Left kidney (tissue), 2 donors: ENCODE measurements around the gene ZNF664. TPM values are rescaled to one million over a fixed set of nuclear protein-coding genes. Genes with fewer than 3 reads are reported as not detected.

ENCODE experiments used
- DNase-seq: peaks from one replicate; pipeline ENCODE4 v3.0.0-alpha.2; 2013
- polyA plus RNA-seq: library from polyadenylated mRNA; unstranded; fragments of 120-200 nt; gene quantifications from one replicate; pipeline ENCODE4 v1.2.1, GENCODE V29; 2013; ENCODE audit not compliant: insufficient read length

ZNF664 gene
- polyA plus RNA-seq, 1 donor = 188 TPM

GRCh38 chr12:124028555-124028925, 55.5 kb downstream of the ZNF664 start:
- no peak for DNase-seq

- DNase-seq = no peak
Measured at GRCh38 chr12:124030008-124030407, 57.0 kb downstream of the ZNF664 start.

GRCh38 chr12:124030510-124030909, 57.5 kb downstream of the ZNF664 start:
- DNase-seq = no peak

GRCh38 chr12:124031058-124031457, 58.0 kb downstream of the ZNF664 start:
- no peak for DNase-seq

DNA sequence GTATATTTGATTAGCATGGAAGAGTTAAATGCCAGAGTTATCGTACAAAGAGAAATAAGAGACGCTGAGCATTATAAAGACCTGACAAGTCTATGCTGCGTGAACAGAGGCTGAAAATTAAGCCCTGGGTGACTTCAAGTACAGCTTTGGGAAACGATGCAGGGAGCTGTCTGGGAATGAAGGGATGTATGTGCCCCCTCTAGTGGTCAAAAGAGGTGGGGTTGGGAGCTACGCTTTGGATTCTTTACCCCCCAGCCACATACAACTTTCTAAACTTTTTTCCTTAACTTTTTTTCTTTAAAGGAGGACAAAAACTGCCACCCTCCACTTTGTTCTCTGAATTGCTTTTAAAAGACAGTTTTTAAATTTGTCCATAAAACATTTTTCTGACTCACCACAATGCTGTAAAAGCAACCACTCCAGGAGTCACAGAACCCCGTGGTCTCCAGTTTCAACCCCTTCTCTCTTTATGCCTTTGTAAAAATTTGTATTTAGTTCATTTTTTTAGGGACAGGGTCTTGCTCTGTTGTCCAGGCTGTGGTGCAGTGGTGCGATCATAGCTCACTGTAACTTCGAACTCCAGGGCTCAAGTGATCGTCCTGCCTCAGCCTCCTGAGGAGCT, 59.4 kb downstream of the ZNF664 start:
- peak; percentile 60 for DNase-seq

- no peak for DNase-seq
Measured at GRCh38 chr12:124033859-124034258, 60.8 kb downstream of the ZNF664 start.

DNA sequence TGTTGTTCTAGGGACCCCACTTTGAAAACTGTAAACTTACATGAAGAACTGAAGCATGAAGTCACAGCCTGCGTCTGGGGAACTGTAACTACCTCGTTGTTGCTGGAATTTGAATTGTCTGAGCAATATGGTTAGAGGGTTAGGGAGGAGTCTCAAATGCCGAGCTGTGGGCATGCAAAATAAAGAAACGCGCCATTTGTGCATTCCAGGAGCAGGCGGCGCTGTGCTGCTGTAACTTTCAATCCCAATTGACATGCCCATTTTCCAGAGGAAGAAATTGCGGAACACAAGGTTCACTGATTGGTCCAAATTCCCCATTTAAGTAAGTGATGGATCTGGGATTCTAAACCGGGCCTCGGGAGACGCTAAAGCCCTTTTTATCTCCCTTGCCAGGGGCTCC, 61.3 kb downstream of the ZNF664 start:
- no peak for DNase-seq

GRCh38 chr12:124035163-124035562, 62.1 kb downstream of the ZNF664 start:
- no peak for DNase-seq

GRCh38 chr12:124036171-124036598, 63.2 kb downstream of the ZNF664 start:
- DNase-seq = no peak

DNA sequence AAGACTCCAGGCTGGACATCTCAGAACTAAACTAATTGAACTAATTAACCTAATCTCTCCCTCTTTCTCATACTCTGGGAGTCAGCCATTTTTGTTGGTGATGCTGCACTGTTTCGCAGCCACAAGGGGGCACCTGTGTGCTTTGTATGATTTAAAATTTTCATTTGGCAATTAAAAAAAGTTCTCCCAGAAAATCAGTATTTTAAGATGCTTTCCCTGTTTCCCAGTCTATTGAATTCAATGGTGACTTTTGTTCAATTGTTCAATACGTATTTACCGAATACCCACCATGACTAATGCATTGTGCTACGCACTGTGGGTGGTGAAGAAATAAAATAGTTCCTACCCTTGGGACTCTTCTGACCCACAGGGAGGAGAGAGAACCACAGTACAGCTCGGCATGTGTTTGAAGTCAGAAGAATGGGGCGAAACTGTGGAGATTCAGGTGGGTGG, 63.7 kb downstream of the ZNF664 start:
- DNase-seq = peak; percentile 48

- DNase-seq = no peak
Measured at GRCh38 chr12:124037331-124037730, 64.3 kb downstream of the ZNF664 start.

GRCh38 chr12:124039276-124039675, 66.3 kb downstream of the ZNF664 start:
- DNase-seq = no peak

- DNase-seq = no peak
Measured at GRCh38 chr12:124040291-124040690, 67.3 kb downstream of the ZNF664 start.

DNA sequence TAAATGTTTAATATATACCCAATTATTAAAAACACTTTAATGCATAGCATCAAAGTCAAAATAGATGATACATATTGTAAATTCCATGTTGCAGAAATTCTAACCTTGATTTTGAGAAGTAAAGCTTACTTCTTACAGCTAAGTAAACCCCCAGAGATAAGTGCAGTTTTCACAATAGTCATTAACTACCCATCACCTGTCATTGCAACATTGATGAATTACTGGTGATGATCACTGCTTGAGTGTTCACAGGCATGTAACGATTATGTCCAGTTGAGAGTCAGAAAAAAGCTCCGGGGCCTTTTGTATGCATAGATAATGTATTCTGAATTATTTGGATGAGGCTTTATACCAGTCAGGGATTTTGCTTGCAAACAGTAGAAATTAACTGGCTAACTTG, 67.7 kb downstream of the ZNF664 start:
- DNase-seq = no peak

- DNase-seq = no peak
Measured at GRCh38 chr12:124041907-124042306, 68.9 kb downstream of the ZNF664 start.

DNA sequence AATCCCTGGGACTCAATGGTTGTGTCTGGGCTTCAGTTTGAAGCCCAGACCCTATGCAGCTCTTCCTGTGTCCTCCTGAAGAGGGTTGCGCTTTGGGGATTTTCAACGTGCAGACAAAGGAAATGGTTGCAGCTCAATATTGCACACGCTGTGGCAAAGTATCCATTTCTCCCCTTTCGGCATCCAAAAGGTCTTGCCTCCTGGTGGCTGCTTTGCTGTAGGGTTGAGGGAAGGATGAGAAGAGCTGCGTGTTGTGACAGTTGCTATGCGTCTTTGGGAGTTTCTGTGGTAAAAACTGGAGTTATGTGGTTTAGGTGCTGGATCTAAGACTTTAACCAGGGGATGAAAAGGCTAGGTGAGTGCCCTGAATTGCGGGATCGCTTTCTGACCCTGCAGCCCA, 71.0 kb downstream of the ZNF664 start:
- no peak for DNase-seq

DNA sequence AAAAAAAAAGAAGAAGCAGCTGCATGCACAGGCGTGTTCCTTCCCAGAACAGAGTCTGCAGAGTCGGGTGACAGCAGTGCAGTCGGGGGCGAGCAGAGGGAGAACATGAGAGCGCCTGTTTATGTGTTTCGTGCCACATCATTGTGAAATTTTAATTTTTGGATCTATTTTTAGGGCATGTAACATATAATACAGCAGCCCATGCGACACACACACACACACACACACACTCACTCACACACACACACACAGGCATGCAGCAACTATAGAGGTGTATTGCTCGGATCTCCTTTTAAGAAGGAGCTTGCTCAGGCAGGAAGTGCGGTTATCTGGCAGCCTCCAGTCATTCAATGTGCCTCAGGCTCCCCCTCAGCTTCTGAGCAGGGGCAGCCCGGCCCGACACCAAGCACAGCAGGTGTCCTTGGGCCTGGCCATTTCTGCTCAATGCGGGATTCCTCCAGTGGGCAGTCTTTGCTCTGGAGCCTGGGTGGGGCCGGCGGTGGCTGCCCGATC, 71.8 kb downstream of the ZNF664 start:
- no peak for DNase-seq

- DNase-seq = no peak
Measured at GRCh38 chr12:124045671-124046455, 72.8 kb downstream of the ZNF664 start.

DNA sequence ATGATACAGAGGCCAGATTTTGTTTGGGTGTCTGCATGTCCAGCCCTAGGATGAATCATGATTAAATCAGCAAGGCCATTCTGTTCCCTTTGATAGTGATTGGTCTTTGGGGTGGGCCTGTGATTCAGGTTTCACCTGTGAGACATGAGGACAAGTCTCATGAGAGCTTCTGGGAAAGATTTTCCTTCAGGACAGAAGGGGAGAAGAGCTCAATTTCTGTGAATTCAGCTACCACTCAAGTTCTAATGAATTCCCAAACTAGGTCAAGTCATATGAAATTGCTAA, 73.4 kb downstream of the ZNF664 start:
- no peak for DNase-seq

- DNase-seq = no peak
Measured at GRCh38 chr12:124047045-124047566, 74.1 kb downstream of the ZNF664 start.

DNA sequence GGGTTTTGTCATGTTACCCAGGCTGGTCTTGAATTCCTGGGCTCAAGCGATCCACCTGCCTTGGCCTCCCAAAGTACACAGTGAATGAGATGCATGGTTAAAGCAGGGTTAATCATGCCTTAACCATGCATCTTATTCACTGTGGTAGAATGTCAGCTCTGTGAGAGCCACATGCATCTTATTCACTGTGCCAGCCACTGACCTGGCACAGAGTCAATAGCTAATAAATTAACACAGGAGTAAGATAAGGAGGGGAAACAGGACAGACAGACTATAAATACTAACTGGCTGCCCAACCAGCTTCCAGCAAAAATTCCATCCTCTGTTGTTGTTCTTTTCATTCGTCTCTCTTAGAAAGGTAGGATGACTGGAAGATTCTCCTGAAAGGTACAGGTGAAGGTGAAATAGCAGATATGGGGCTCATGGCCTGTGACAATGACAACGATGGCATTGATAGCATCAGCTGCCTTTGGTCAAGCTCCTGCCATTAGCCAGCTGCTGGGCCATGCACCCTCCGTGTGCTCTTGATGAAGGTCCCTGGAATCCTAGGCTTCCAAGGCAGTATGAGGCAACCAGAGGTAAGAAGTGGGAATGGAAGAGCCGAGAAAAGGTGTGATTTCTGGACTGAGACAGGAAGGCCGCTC, 76.6 kb downstream of the ZNF664 start:
- DNase-seq = no peak

GRCh38 chr12:124053851-124054250, 80.8 kb downstream of the ZNF664 start:
- DNase-seq = peak; percentile 80

DNA sequence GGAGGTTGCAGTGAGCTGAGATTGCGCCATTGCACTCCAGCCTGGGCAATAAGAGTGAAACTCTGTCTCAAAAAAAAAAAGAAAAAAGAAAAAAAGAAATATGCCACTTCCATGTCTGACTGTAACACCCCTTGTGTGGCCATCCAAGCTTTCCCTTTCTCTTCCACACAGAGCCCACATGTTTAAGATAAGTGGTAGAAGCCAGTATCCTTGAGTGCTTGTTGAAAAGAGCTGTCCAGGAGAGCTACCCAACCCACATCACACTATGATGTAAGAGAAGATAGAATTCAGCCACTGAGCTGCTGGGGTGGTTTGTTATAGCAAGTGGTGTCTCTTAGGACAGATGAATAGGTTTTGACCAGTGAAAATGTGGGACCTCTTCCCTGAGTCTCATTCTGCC, 82.1 kb downstream of the ZNF664 start:
- no peak for DNase-seq
